GM18526 (cell line): ENCODE measurements around the gene PLCD1.

Experiments
- POLR2A ChIP-seq: IDR thresholded peaks from 3 replicates; pipeline ENCODE4 v1.6.1; 2011; ENCODE audit not compliant: insufficient read length; ENCODE audit errors: extremely low read depth

PLCD1 gene

GRCh38 chr3:37968813-37969595 is 60.4 kb downstream of the PLCD1 start:
- no peak for TF ChIP-seq POLR2A

DNA sequence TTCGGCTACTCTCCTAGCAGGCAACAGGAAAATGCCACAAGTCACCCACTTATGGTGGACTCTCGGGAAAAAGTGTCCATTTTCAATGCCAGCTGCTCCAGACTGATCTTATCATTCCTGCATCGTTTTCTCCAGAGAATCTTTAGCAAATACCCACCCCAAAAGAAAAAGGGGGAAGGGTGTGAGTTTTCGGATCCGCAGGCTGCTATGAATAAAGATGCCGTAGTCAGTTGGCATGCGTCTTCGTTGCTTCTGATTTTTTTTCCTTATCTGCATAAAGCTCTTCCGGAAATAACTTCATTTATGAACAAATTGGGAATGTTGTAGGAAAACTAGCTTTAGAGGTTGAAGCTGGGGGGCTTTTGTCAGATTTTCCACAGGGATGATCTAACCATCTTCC is 61.2 kb downstream of the PLCD1 start:
- TF ChIP-seq POLR2A: no peak

DNA sequence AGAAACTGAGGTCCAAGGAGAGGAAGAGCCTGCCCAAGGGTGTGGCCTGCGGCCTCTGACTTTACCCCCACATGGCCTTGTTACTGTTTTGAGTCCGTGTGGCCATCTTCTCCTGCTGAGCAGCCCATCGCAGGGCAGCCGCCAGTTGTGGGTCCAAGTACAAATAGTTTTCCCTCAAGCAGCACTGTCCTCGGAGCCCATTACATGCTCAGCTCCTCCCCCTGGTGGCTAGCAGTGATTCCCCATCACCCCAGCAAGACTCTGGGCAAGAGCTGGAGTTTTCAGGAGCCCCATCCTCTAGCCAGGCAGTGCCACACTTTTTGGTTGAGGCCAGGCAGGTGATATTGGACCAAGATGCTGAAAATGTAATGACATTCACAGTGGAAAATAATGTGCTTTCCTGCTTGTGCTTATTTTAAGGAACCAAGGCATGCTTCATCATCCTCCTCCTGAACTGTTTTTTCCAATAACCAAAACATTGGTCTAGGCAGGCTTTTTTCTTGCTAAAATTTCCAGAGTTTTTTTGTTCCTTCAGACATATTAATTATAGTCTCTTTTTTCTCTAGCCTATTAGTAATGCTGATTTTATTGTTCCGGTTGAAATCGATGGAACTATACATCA is 62.1 kb downstream of the PLCD1 start:
- no peak for TF ChIP-seq POLR2A

- TF ChIP-seq POLR2A: no peak
These were observed 64.7 kb downstream of the PLCD1 start for GRCh38 chr3:37964716-37965115.

DNA sequence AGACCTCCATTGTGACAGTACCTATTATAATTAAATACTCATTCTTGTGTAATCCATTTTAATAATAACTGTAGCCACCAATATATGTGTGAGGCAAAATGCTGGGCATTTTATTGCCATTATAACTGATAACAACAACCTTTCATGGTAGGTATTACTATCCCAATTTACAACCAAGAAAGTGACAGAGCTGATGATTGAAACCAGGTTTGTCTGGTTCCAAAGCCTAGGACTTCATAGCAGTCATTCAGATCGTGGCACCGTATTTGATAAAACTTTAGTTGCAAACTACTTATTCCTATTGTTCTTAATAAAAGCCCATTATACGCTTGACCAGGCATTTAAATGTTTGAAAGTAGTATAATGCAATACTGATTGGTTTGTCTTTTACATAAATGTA is 65.3 kb downstream of the PLCD1 start:
- no peak for TF ChIP-seq POLR2A

- TF ChIP-seq POLR2A: no peak
These were observed 65.8 kb downstream of the PLCD1 start for GRCh38 chr3:37963635-37964034.

DNA sequence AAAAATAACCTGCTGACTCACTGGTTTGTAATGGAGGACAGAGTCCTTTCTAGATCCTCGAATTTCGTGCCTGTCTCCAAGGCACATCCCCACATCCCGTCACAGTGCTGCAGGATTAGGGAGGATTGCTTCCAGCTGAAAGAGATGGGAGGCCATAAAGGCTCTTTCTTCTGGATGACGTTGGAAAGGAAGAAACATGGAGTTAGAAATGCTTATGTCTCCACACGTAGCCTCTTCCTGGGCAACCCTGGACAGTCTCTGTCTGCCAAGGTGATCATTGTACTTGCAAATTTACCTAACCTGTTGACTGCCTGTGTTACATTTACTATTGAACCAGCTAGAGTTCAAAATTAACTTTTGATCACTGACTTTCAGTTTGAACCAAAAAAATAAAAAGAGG is 66.4 kb downstream of the PLCD1 start:
- no peak for TF ChIP-seq POLR2A

- TF ChIP-seq POLR2A: no peak
These were observed 67.6 kb downstream of the PLCD1 start for GRCh38 chr3:37961622-37962431.

DNA sequence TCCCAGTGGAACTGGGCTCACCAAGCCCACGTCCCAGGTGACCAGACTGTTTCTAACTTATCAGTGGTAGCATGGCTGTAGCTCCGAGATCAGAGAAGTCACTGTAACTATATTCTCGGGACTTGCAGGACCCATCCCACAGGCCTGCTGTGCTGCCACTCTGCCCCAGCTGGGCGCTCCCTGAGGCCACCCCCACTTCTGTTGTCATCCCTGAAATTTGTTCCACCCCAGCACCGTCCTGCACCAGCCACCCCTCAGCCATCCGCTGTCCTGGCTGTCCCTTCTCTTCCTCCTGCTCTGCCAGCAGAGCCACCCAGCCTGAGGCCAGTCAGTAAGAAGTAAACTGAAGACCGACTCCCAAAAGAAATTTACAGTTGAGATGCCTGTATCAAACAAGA is 71.9 kb downstream of the PLCD1 start:
- no peak for TF ChIP-seq POLR2A
